ENCODE data around the gene CIPC. TPM values are rescaled to one million over a fixed set of nuclear protein-coding genes. Genes with fewer than 3 reads are reported as not detected.
A peak's percentile ranks its signal among the peaks of the same experiment; 100 is the strongest.

Gene CIPC
- total RNA-seq, result 10 to 100 TPM; 11.4 to 11.7 TPM

GRCh38 chr14:77097700-77098528 lies at the start of gene CIPC:
Gene CIPC (plus strand): TSS chr14:77098258. CDS start chr14:77105709, 7,451 bp downstream.
- peaks cover 4% of the 10 kb centered on the region for H3K27me3 Mint-ChIP-seq (ENCODE audit: low read depth)
- no peaks in the 10 kb centered on the region for H3K36me3 Mint-ChIP-seq (ENCODE audit: low read depth)
- DNase-seq, result peak; percentile 100
- peaks cover 31% of the 10 kb centered on the region for H3K4me1 Mint-ChIP-seq (ENCODE audit: low read depth)
- peak within 1 kb of the TSS; percentile 93 for H3K27ac Mint-ChIP-seq
- peak within 1 kb of the TSS; percentile 84 for H3K4me3 Mint-ChIP-seq
- peak; percentile 94 for ATAC-seq
- H3K9me3 Mint-ChIP-seq (ENCODE audit: insufficient read depth), result no peaks in the 10 kb centered on the region
- CTCF ChIA-PET, result interaction anchor here (1.1 to 6.1 kb wide), 11 partner anchors 23 to 225 kb away, joined by 3 to 62 read pairs (median 5); no protein-coding TSS in a partner anchor
- POLR2A ChIA-PET, result interaction anchor here (0.5 to 1.8 kb wide), 6 partner anchors 12 to 286 kb away, joined by 3 to 8 read pairs (median 3); no protein-coding TSS in a partner anchor

GRCh38 chr14:77051116-77051515 lies 46.9 kb upstream of the CIPC start:
- Mint-ChIP-seq H3K27ac (no peak overlapping the region), H3K36me3 (ENCODE audit: low read depth) (peaks cover 3% of the 10 kb centered on the region), H3K9me3 (ENCODE audit: insufficient read depth) (no peaks in the 10 kb centered on the region), H3K4me3 (no peak overlapping the region), H3K4me1 (ENCODE audit: low read depth) (peaks cover 36% of the 10 kb centered on the region), H3K27me3 (ENCODE audit: low read depth) (no peaks in the 10 kb centered on the region)
- ChIA-PET POLR2A (no interaction called here), CTCF (interaction anchor here (0.8 to 1.9 kb wide), 6 partner anchors 19 to 178 kb away, joined by 4 to 9 read pairs (median 6); no protein-coding TSS in a partner anchor)
- DNase-seq (no peak), ATAC-seq (no peak)

- Mint-ChIP-seq H3K4me3 (no peak overlapping the region), H3K4me1 (ENCODE audit: low read depth) (peaks cover 28% of the 10 kb centered on the region), H3K27ac (peak overlapping the region; percentile 68), H3K36me3 (ENCODE audit: low read depth) (peaks cover 3% of the 10 kb centered on the region), H3K27me3 (ENCODE audit: low read depth) (no peaks in the 10 kb centered on the region), H3K9me3 (ENCODE audit: insufficient read depth) (no peaks in the 10 kb centered on the region)
- POLR2A ChIA-PET, result interaction anchor here (0.6 to 1.1 kb wide), 6 partner anchors 13 to 135 kb away, joined by 3 to 4 read pairs (median 3); no protein-coding TSS in a partner anchor
- CTCF ChIA-PET, result interaction anchor here (0.7 to 4.6 kb wide), 25 partner anchors 8 to 178 kb away, joined by 3 to 101 read pairs (median 7); partner anchors contain the start of gene IRF2BPL
- DNase-seq (no peak), ATAC-seq (peak; percentile 3)
These were observed 45.6 kb upstream of the CIPC start for GRCh38 chr14:77052281-77053044.

GRCh38 chr14:77053046-77053841 lies 44.8 kb upstream of the CIPC start:
- peak overlapping the region; percentile 68 for H3K27ac Mint-ChIP-seq
- POLR2A ChIA-PET, result interaction anchor here (0.6 to 1.8 kb wide), 10 partner anchors 12 to 140 kb away, joined by 3 to 7 read pairs (median 3); no protein-coding TSS in a partner anchor

GRCh38 chr14:77055306-77055705 lies 42.8 kb upstream of the CIPC start:
- ATAC-seq (no peak), DNase-seq (no peak)
- Mint-ChIP-seq H3K4me3 (no peak overlapping the region), H3K4me1 (ENCODE audit: low read depth) (peaks cover 28% of the 10 kb centered on the region), H3K27ac (peak overlapping the region; percentile 46), H3K27me3 (ENCODE audit: low read depth) (no peaks in the 10 kb centered on the region), H3K36me3 (ENCODE audit: low read depth) (peaks cover 3% of the 10 kb centered on the region), H3K9me3 (ENCODE audit: insufficient read depth) (no peaks in the 10 kb centered on the region)
- POLR2A ChIA-PET, result no interaction called here
- CTCF ChIA-PET, result interaction anchor here (1.2 to 4.6 kb wide), 10 partner anchors 10 to 181 kb away, joined by 3 to 101 read pairs (median 16); no protein-coding TSS in a partner anchor

More at GRCh38 chr14:77053046-77053841, 44.8 kb upstream of the CIPC start:
- no peak overlapping the region for H3K4me3 Mint-ChIP-seq
- peaks cover 28% of the 10 kb centered on the region for H3K4me1 Mint-ChIP-seq (ENCODE audit: low read depth)
- CTCF ChIA-PET, result interaction anchor here (0.7 to 4.6 kb wide), 48 partner anchors 8 to 207 kb away, joined by 3 to 101 read pairs (median 5); partner anchors contain the start of gene IRF2BPL
- H3K36me3 Mint-ChIP-seq (ENCODE audit: low read depth), result peaks cover 3% of the 10 kb centered on the region
- peak; percentile 96 for ATAC-seq
- no peaks in the 10 kb centered on the region for H3K9me3 Mint-ChIP-seq (ENCODE audit: insufficient read depth)
- peak; percentile 85 for DNase-seq
- no peaks in the 10 kb centered on the region for H3K27me3 Mint-ChIP-seq (ENCODE audit: low read depth)

GRCh38 chr14:77055981-77056380 lies 42.1 kb upstream of the CIPC start:
- Mint-ChIP-seq H3K36me3 (ENCODE audit: low read depth) (peaks cover 3% of the 10 kb centered on the region), H3K4me3 (no peak overlapping the region), H3K27ac (no peak overlapping the region), H3K27me3 (ENCODE audit: low read depth) (no peaks in the 10 kb centered on the region), H3K9me3 (ENCODE audit: insufficient read depth) (no peaks in the 10 kb centered on the region), H3K4me1 (ENCODE audit: low read depth) (peaks cover 28% of the 10 kb centered on the region)
- CTCF ChIA-PET, result interaction anchor here (0.8 to 4.6 kb wide), 4 partner anchors 15 to 182 kb away, joined by 4 to 101 read pairs (median 22); no protein-coding TSS in a partner anchor
- DNase-seq (no peak), ATAC-seq (no peak)
- POLR2A ChIA-PET, result no interaction called here

- H3K27ac Mint-ChIP-seq, result no peak overlapping the region
- H3K9me3 Mint-ChIP-seq (ENCODE audit: insufficient read depth), result no peaks in the 10 kb centered on the region
- H3K27me3 Mint-ChIP-seq (ENCODE audit: low read depth), result peaks cover 2% of the 10 kb centered on the region
These were observed 39.9 kb upstream of the CIPC start for GRCh38 chr14:77058117-77058516.

GRCh38 chr14:77058785-77059184 lies 39.3 kb upstream of the CIPC start:
- ATAC-seq, result no peak
- Mint-ChIP-seq H3K4me3 (no peak overlapping the region), H3K4me1 (ENCODE audit: low read depth) (peaks cover 14% of the 10 kb centered on the region), H3K27me3 (ENCODE audit: low read depth) (peaks cover 2% of the 10 kb centered on the region), H3K36me3 (ENCODE audit: low read depth) (peaks cover 3% of the 10 kb centered on the region), H3K27ac (no peak overlapping the region), H3K9me3 (ENCODE audit: insufficient read depth) (no peaks in the 10 kb centered on the region)
- ChIA-PET POLR2A (interaction anchor here (1.4 kb wide), 1 partner anchor 182 kb away, joined by 3 read pairs; no protein-coding TSS in a partner anchor), CTCF (interaction anchor here (1.6 to 8.5 kb wide), 3 partner anchors 10 to 184 kb away, joined by 3 to 90 read pairs (median 7); no protein-coding TSS in a partner anchor)
- DNase-seq, result no peak

More at GRCh38 chr14:77058117-77058516, 39.9 kb upstream of the CIPC start:
- Mint-ChIP-seq H3K36me3 (ENCODE audit: low read depth) (peaks cover 3% of the 10 kb centered on the region), H3K4me3 (no peak overlapping the region), H3K4me1 (ENCODE audit: low read depth) (peaks cover 19% of the 10 kb centered on the region)
- DNase-seq (no peak), ATAC-seq (no peak)
- POLR2A ChIA-PET, result interaction anchor here (1.4 kb wide), 1 partner anchor 182 kb away, joined by 3 read pairs; no protein-coding TSS in a partner anchor
- CTCF ChIA-PET, result interaction anchor here (1.6 kb wide), 1 partner anchor 33 kb away, joined by 3 read pairs; no protein-coding TSS in a partner anchor

GRCh38 chr14:77059276-77059915 lies 38.7 kb upstream of the CIPC start:
- no peak overlapping the region for H3K27ac Mint-ChIP-seq
- CTCF ChIA-PET, result interaction anchor here (0.7 to 8.5 kb wide), 10 partner anchors 9 to 185 kb away, joined by 3 to 90 read pairs (median 4); no protein-coding TSS in a partner anchor
- no peak for ATAC-seq
- POLR2A ChIA-PET, result interaction anchor here (1.4 kb wide), 1 partner anchor 183 kb away, joined by 3 read pairs; no protein-coding TSS in a partner anchor
- H3K36me3 Mint-ChIP-seq (ENCODE audit: low read depth), result peaks cover 3% of the 10 kb centered on the region
- no peak for DNase-seq
- peaks cover 2% of the 10 kb centered on the region for H3K27me3 Mint-ChIP-seq (ENCODE audit: low read depth)
- no peaks in the 10 kb centered on the region for H3K9me3 Mint-ChIP-seq (ENCODE audit: insufficient read depth)
- peaks cover 14% of the 10 kb centered on the region for H3K4me1 Mint-ChIP-seq (ENCODE audit: low read depth)
- H3K4me3 Mint-ChIP-seq, result no peak overlapping the region

- POLR2A ChIA-PET, result no interaction called here
- Mint-ChIP-seq H3K9me3 (ENCODE audit: insufficient read depth) (no peaks in the 10 kb centered on the region), H3K4me1 (ENCODE audit: low read depth) (peaks cover 13% of the 10 kb centered on the region), H3K27me3 (ENCODE audit: low read depth) (peaks cover 2% of the 10 kb centered on the region), H3K4me3 (no peak overlapping the region), H3K27ac (no peak overlapping the region), H3K36me3 (ENCODE audit: low read depth) (no peaks in the 10 kb centered on the region)
- DNase-seq (no peak), ATAC-seq (no peak)
- CTCF ChIA-PET, result interaction anchor here (1.3 to 8.5 kb wide), 5 partner anchors 8 to 187 kb away, joined by 4 to 90 read pairs (median 14); no protein-coding TSS in a partner anchor
These were observed 36.3 kb upstream of the CIPC start for GRCh38 chr14:77061630-77062257.
